Measurements from ENCODE around the gene GABRR1.

GRCh38 chr6:89209457-89209856 is 7.7 kb downstream of the GABRR1 start:
- TF ChIP-seq PPARA (CRISPR knock-in tag; IDR thresholded peaks at IDR 0.05; ENCODE audit: borderline replicate concordance) = no peak
- no peak for TF ChIP-seq RARB (CRISPR knock-in tag; IDR thresholded peaks at IDR 0.05)
- no peak for TF ChIP-seq ARNTL (CRISPR knock-in tag; IDR thresholded peaks at IDR 0.05; ENCODE audit: borderline replicate concordance, low read depth)
